Muscle of arm (tissue), 12 donors: ENCODE data around the gene RNASEH2A. TPM values are rescaled to one million over a fixed set of nuclear protein-coding genes. Genes with fewer than 3 reads are reported as not detected.

Source experiments
- DNase-seq: peaks from one replicate; pipeline ENCODE4 v3.0.0-alpha.2; 2013
- polyA plus RNA-seq, 12 donors: library from polyadenylated mRNA; unstranded; fragments of 120-200 nt; gene quantifications; one replicate each; pipeline ENCODE4 v1.2.1, GENCODE V29; 2013; ENCODE audit not compliant: insufficient read length in 12 of 12

Gene RNASEH2A
- polyA plus RNA-seq, 12 donors, result 13.3 to 25.6 (median 17.6) TPM; not detected in 2

- no peak for DNase-seq
These were observed 50.3 kb downstream of the RNASEH2A start for GRCh38 chr19:12856653-12857052.

GRCh38 chr19:12858041-12858928, 51.9 kb downstream of the RNASEH2A start:
- DNase-seq, result no peak

- DNase-seq, result no peak
These were observed 53.2 kb downstream of the RNASEH2A start for GRCh38 chr19:12859546-12859945.

Other genes with a start within 250 kb of the RNASEH2A start
- 1 to 10 TPM in 11 of 12 donors, not detected in 1; 2.1 to 4.9 (median 3.2) TPM for gene ZNF490, start 195.8 kb upstream of the RNASEH2A start, polyA plus RNA-seq
- gene ZNF791, start 195.7 kb upstream of the RNASEH2A start, polyA plus RNA-seq, result 10 to 100 TPM; 11.9 to 92.2 (median 13.7) TPM
- gene MAN2B1, start 139.8 kb upstream of the RNASEH2A start, polyA plus RNA-seq, result 10 to 100 TPM in 11 of 12 donors, not detected in 1; 21.6 to 53.9 (median 26.4) TPM
- 10 to 100 TPM in 5 of 12 donors, 1 to 10 TPM in 6, not detected in 1; 6.7 to 16.7 (median 9.9) TPM for gene WDR83, start 139.8 kb upstream of the RNASEH2A start, polyA plus RNA-seq
- gene DHPS, start 124.7 kb upstream of the RNASEH2A start, polyA plus RNA-seq, result 10 to 100 TPM in 11 of 12 donors, not detected in 1; 51.6 to 79.8 (median 62.6) TPM
- gene GNG14, start 118.6 kb upstream of the RNASEH2A start, polyA plus RNA-seq, result under 1 TPM in 2 of 12 donors, not detected in 10; 0.46 to 0.98 TPM
- gene FBXW9, start 110.0 kb upstream of the RNASEH2A start, polyA plus RNA-seq, result 1 to 10 TPM in 11 of 12 donors, not detected in 1; 2.4 to 6.3 (median 3.5) TPM
- 10 to 100 TPM in 11 of 12 donors, not detected in 1; 37.4 to 93.0 (median 51.3) TPM for gene TNPO2, start 82.7 kb upstream of the RNASEH2A start, polyA plus RNA-seq
- gene TRIR, start 71.9 kb upstream of the RNASEH2A start, polyA plus RNA-seq, result 100 to 1,000 TPM in 11 of 12 donors, not detected in 1; 130 to 438 (median 158) TPM
- gene GET3, start 69.1 kb upstream of the RNASEH2A start, polyA plus RNA-seq, result 10 to 100 TPM in 11 of 12 donors, not detected in 1; 36.1 to 51.0 (median 40.6) TPM
- gene BEST2, start 54.8 kb upstream of the RNASEH2A start, polyA plus RNA-seq, result under 1 TPM in 4 of 12 donors, not detected in 8; 0.08 to 0.14 (median 0.11) TPM
- 10 to 100 TPM in 11 of 12 donors, not detected in 1; 12.4 to 78.3 (median 24.2) TPM for gene HOOK2, start 31.0 kb upstream of the RNASEH2A start, polyA plus RNA-seq
- gene JUNB, start 15.1 kb upstream of the RNASEH2A start, polyA plus RNA-seq, result 100 to 1,000 TPM in 2 of 12 donors, 10 to 100 TPM in 9, not detected in 1; 18.0 to 187 (median 38.3) TPM
- gene PRDX2, start 4.8 kb upstream of the RNASEH2A start, polyA plus RNA-seq, result 100 to 1,000 TPM in 11 of 12 donors, not detected in 1; 124 to 185 (median 148) TPM
- 1 to 10 TPM in 10 of 12 donors, not detected in 2; 1.4 to 7.1 (median 4.2) TPM for gene THSD8, start 4.5 kb upstream of the RNASEH2A start, polyA plus RNA-seq
- under 1 TPM in 1 of 12 donors, not detected in 11; 0.16 TPM for gene RTBDN, start 28.0 kb downstream of the RNASEH2A start, polyA plus RNA-seq
- gene MAST1, start 31.9 kb downstream of the RNASEH2A start, polyA plus RNA-seq, result 10 to 100 TPM in 1 of 12 donors, under 1 TPM in 10, not detected in 1; 0.16 to 12.0 (median 0.62) TPM
- gene DNASE2, start 74.9 kb downstream of the RNASEH2A start, polyA plus RNA-seq, result 10 to 100 TPM in 4 of 12 donors, 1 to 10 TPM in 7, not detected in 1; 6.4 to 18.1 (median 8.6) TPM
- 1 to 10 TPM in 1 of 12 donors, under 1 TPM in 9, not detected in 2; 0.15 to 2.8 (median 0.43) TPM for gene KLF1, start 80.6 kb downstream of the RNASEH2A start, polyA plus RNA-seq
- 10 to 100 TPM in 11 of 12 donors, not detected in 1; 15.0 to 33.8 (median 25.4) TPM for gene GCDH, start 84.6 kb downstream of the RNASEH2A start, polyA plus RNA-seq
- gene SYCE2, start 112.7 kb downstream of the RNASEH2A start, polyA plus RNA-seq, result 1 to 10 TPM in 10 of 12 donors, not detected in 2; 2.1 to 4.5 (median 3.2) TPM
- gene FARSA, start 127.1 kb downstream of the RNASEH2A start, polyA plus RNA-seq, result 10 to 100 TPM in 11 of 12 donors, not detected in 1; 25.7 to 45.4 (median 34.4) TPM
- gene CALR, start 132.0 kb downstream of the RNASEH2A start, polyA plus RNA-seq, result 100 to 1,000 TPM; 312 to 584 (median 398) TPM
- 100 to 1,000 TPM in 9 of 12 donors, 10 to 100 TPM in 3; 80.3 to 659 (median 114) TPM for gene RAD23A, start 139.3 kb downstream of the RNASEH2A start, polyA plus RNA-seq
- gene GADD45GIP1, start 150.6 kb downstream of the RNASEH2A start, polyA plus RNA-seq, result 10 to 100 TPM in 11 of 12 donors, not detected in 1; 31.9 to 47.7 (median 36.5) TPM
- gene DAND5, start 163.0 kb downstream of the RNASEH2A start, polyA plus RNA-seq, result under 1 TPM in 6 of 12 donors, not detected in 6; 0.12 to 0.23 (median 0.16) TPM
- gene NFIX, start 188.9 kb downstream of the RNASEH2A start, polyA plus RNA-seq, result 100 to 1,000 TPM in 8 of 12 donors, 10 to 100 TPM in 4; 73.2 to 280 (median 105) TPM